Stimulated activated CD4-positive, alpha-beta T cell treated with anti-CD3 and anti-CD28 coated beads, Interleukin-2, amount 100 ng/mL, for 4 hours (primary cell): ENCODE measurements around the gene SLC38A8.

Source experiments
- DNase-seq: peaks from one replicate; pipeline ENCODE4 v3.0.0-alpha.2; 2020; ENCODE audit warnings: low read depth

Gene SLC38A8

GRCh38 chr16:84048871-84049270 lies 6.3 kb upstream of the SLC38A8 start:
- no peak for DNase-seq

- no peak for DNase-seq
Measured at GRCh38 chr16:84048270-84048669, 5.7 kb upstream of the SLC38A8 start.

GRCh38 chr16:84047626-84048025 lies 5.0 kb upstream of the SLC38A8 start:
- DNase-seq = no peak

- no peak for DNase-seq
Measured at GRCh38 chr16:84047206-84047605, 4.6 kb upstream of the SLC38A8 start.

GRCh38 chr16:84045818-84046470 lies 3.3 kb upstream of the SLC38A8 start:
- no peak for DNase-seq

- DNase-seq = no peak
Measured at GRCh38 chr16:84045001-84045817, 2.6 kb upstream of the SLC38A8 start.

GRCh38 chr16:84044118-84044488 lies 1.5 kb upstream of the SLC38A8 start:
- DNase-seq = no peak

- no peak for DNase-seq
Measured at GRCh38 chr16:84043486-84044117, 1.0 kb upstream of the SLC38A8 start.

GRCh38 chr16:84042879-84043485 lies 387 bp upstream of the SLC38A8 start:
- DNase-seq = no peak

- DNase-seq = no peak
Measured at GRCh38 chr16:84041881-84042280, 714 bp downstream of the SLC38A8 start.

GRCh38 chr16:84040823-84041820 lies 1.5 kb downstream of the SLC38A8 start:
- DNase-seq = no peak

GRCh38 chr16:84040226-84040822 lies 2.3 kb downstream of the SLC38A8 start:
- DNase-seq = no peak

- no peak for DNase-seq
Measured at GRCh38 chr16:84039696-84040095, 2.9 kb downstream of the SLC38A8 start.

GRCh38 chr16:84038469-84038868 lies 4.1 kb downstream of the SLC38A8 start:
- no peak for DNase-seq

GRCh38 chr16:84036982-84037425 lies 5.6 kb downstream of the SLC38A8 start:
- no peak for DNase-seq

- DNase-seq = no peak
Measured at GRCh38 chr16:84036131-84036530, 6.5 kb downstream of the SLC38A8 start.

GRCh38 chr16:84034516-84034915 lies 8.1 kb downstream of the SLC38A8 start:
- DNase-seq = no peak

- DNase-seq = no peak
Measured at GRCh38 chr16:84033251-84034195, 9.1 kb downstream of the SLC38A8 start.

- no peak for DNase-seq
Measured at GRCh38 chr16:84032458-84033178, 10.0 kb downstream of the SLC38A8 start.
